ENCODE measurements around the gene ELANE.

DNA sequence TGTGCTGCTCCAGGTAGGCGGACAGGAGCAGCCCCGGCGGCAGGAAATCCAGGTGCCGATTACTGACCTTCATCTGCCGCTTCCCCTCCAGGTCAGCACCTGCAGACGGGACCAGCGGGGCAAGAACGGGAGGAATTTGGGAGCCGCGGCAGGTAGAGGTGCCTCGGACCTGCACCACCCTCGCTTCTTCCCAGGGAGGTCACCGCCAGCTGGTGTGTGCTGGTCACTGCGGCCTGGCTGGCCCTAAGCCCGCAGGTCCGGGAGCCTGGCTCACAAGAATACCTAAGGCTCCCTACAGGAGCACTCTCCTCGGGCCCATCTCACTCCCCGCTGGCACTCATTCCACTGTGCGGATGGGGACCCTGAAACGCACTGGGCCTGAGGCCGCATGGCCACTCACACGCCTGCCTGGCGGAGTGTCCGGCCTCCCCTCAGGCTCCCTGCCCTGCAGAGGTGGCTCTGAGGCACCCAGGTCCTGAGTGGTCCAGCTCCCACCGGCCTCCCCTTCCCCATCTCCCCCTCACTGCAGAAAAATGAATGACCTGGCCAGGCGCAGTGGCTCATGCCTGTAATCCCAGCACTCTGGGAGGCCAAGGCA, 45.4 kb downstream of the ELANE start:
- TF ChIP-seq, protein P1, sequence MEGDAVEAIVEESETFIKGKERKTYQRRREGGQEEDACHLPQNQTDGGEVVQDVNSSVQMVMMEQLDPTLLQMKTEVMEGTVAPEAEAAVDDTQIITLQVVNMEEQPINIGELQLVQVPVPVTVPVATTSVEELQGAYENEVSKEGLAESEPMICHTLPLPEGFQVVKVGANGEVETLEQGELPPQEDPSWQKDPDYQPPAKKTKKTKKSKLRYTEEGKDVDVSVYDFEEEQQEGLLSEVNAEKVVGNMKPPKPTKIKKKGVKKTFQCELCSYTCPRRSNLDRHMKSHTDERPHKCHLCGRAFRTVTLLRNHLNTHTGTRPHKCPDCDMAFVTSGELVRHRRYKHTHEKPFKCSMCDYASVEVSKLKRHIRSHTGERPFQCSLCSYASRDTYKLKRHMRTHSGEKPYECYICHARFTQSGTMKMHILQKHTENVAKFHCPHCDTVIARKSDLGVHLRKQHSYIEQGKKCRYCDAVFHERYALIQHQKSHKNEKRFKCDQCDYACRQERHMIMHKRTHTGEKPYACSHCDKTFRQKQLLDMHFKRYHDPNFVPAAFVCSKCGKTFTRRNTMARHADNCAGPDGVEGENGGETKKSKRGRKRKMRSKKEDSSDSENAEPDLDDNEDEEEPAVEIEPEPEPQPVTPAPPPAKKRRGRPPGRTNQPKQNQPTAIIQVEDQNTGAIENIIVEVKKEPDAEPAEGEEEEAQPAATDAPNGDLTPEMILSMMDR (IDR thresholded peaks at IDR 0.05; ENCODE audit: insufficient read depth, low read length), result no peak
- no peak for TF ChIP-seq POLR2AphosphoS5 (IDR thresholded peaks at IDR 0.05; ENCODE audit: low read depth)
